ENCODE measurements around the gene SCN4B.

The SCN4B gene

DNA sequence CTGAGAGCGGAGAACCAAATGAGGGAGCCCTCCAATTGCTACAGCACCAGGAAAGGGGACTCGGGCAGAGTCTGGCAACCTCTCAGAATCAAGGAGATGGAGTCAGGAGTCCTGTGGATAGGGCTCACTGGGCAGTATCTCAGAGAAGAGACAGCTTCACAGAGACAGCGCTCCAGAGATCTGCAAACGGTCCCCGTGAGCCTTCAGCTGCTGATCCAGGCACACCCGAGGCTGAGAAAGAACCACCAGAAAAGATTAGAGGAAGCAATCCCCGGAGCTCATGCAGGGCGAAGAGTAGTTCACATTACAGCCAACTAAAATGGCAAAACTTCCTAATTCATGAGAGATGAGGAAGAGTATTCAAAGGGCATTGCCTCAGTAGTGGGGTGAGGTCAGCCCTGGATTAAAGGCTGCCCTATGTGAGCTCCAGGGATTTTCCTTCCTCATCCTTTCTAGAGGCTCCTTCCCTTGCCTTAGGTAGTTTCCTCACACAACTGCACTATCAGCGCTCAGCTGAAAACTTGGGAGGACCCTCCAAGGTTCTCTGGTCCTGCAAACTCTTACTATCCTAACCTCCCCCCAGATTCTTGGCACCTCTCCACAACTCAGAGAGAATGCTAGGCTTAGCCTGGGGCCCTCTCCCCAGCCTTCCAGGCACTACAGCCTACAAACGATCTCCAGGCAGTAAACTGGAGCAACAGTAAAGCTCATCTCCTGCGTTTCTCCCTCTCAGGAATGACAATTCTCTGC is 23.7 kb downstream of the SCN4B start:
- no peak for DNase-seq

DNA sequence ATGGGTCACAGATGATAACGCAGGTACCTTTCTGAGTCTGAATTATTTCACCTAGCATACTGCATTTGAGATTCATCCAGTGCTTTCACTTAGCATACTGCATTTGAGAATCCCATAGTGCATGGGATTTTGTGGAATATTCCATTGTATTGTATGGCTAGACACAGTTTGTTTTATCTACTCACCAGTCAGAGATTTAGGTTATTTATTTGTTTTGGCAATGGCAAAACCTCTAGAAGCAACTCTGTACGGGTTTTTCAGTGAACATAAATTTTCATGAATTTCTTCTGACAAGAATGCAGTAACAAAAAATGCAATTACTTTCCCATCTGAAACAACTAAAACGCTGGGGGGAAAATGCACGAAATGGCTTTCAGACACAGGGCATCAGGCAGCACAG is 24.3 kb downstream of the SCN4B start:
- DNase-seq, result no peak

DNA sequence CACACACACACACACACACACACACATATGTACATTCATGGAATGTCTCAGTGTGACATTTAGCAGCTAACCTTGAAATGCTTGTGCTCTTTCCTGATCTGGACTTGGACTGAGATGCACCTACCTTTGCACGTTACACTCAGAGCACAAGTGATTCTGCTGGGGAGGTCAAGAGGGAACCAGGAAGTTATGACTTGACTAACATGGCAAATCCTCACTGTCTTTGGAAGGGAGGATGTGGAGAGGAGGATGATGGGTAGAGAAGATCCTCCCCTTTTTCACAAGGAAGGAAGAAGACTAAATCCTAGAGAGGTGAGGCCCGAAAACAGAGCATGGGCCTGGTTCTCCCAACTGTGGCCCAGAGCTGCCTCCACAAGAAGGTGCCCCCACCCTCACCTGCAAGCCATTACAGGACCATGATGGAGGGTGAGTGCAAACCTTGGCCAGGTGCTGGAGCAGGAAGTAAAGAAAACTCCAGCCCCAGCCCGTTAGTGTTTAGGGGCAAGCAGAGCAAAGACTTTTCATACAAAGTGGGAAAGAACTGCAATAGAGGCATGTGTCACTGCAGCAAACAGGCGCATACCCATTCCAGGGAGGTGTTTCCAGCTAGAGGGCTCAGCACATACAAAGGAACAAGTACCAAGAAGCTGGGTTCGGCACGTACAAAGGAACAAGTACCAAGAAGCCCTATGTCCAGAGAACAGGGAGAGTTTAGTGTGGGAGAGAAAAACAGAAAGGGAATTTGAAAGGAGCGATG is 26.4 kb downstream of the SCN4B start:
- no peak for DNase-seq

DNA sequence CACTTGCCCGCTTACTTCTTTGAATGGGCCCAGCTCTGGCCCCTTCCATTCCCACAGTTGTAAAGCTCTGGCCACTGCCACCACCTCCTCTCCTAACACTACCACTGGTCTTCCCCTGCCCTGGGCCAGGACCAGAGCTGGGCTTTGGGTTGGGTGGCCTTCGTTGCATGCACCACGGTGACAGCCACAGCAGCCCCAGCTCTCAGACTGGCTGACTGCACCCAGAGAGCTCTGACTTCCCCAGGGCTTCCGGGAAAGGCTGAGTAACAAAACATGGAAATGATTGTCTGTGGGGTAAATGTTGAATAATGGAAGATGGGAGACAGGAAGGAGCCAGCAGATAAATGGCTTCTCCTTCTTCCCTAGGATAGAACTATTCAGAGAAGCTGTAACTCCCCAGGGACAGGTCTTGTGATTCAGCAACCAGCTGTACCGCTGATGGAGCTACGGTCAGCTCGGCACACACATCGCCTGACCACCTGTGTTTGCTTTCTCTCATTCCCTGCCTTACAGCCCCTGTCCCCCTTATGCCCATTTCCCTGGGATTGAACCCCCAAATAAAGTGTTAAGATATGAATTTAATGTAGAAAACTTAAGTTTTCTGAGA is 27.6 kb downstream of the SCN4B start:
- DNase-seq, result no peak

DNA sequence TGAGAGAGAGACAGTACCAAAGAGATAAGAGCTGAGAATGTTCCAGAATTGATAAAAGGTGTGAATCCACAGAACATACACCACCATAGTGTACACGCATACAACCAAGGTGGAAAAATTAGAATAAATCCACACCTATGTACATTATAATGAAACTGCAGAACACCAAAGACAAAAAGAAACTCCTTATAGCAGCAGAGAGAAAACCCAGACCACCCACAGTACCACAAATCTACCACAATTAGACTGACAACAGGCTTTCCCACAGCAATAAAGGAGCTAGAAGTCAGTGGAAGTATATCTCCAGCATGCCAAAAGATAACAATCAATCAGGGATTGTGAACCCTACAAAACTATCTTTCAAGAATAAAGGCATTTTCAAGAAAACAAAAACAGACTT is 31.8 kb downstream of the SCN4B start:
- no peak for DNase-seq

DNA sequence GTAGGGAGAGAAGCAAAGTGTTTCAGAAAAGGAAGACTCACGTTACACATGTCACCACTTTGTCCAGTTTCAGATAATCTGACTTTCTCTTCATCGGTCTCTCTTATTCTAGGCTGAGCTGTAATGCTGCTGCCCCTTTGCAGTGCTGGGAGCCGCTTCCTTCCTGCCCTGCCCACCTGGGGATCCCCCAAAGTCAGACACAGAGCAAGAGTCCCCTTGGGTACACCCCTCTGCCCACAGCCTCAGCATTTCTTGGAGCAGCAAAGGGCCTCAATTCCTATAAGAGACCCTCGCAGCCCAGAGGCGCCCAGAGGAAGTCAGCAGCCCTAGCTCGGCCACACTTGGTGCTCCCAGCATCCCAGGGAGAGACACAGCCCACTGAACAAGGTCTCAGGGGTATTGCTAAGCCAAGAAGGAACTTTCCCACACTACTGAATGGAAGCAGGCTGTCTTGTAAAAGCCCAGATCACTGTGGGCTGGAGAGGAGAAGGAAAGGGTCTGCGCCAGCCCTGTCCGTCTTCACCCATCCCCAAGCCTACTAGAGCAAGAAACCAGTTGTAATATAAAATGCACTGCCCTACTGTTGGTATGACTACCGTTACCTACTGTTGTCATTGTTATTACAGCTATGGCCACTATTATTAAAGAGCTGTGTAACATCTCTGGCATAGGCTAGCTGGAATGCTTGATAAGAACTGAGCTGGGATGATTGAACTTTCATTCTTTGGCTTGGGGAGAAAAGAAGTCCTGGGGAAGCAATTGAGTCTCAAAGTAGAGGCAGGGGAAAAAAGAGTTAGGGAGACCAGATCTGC is 34.6 kb downstream of the SCN4B start:
- DNase-seq, result no peak

DNA sequence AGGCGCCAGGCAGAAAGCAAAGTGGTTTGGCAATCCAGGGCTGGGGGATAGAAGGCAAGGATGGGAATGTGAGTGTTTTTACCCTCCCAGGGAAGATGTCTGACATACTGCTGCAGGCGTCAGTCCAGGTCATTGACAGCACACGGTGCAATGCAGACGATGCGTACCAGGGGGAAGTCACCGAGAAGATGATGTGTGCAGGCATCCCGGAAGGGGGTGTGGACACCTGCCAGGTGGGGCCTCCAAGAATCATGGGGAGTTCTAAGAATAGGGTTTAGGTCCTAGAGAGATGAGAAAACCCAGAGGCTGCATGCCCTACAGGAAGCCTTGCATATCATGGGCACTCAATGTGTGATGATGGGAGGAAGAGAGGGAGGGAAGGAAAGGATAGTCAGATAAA is 37.6 kb downstream of the SCN4B start:
- no peak for DNase-seq

DNA sequence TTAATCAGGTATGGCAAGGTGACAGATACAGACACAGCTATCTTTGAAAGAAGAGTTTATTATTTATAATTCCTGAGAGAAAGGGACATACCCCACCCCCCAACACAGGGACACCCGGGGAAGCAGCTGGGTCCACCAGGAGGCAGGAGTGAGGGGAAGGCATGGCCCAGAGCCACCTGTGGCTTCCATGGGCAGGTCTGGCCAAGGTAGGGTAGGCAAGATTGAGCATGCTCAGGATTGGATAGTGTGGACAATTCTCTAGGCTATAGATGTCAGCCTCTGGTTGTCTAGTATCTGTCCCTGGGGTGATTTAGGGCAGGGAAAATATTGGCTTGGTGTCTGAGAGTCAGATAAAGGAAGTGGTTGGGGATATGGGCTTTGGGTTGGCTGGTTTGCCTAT is 38.4 kb downstream of the SCN4B start:
- no peak for DNase-seq

DNA sequence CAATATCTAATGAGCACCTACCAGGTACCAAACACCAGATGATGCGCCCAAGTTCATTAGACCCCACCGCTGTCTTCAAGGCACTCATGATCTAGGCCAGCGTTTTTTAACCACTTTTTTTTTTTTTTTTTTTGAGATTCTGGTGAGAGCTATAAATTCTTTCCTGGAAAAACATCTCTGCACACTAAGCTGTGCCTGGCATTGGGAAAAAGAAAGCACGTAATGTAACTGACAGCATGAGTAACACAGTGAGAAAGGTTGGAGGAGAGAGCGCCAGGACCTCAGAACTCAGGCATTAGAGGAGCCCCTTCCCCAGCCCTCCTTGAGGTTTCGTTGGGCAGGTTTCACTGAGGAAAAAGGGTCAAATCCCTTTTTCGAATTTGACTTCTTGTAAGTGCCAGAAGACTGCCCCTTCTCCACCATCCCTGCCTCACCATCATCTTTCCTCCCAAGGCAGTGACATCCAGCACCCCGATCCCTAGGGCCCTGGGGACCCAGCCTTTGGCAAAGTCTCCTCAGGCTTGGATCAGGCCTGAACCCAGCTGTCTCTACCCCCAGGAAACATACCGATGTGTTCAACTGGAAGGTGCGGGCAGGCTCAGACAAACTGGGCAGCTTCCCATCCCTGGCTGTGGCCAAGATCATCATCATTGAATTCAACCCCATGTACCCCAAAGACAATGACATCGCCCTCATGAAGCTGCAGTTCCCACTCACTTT is 39.8 kb downstream of the SCN4B start:
- no peak for DNase-seq

DNA sequence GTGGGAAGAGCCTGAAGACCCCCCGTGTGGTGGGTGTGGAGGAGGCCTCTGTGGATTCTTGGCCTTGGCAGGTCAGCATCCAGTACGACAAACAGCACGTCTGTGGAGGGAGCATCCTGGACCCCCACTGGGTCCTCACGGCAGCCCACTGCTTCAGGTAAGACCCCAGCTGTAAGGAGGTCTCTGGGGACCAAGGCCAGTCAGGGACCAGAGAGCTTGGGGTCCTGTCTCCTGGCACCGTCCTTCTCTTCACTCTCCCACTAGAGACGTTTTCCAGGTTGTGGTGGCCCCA is 40.9 kb downstream of the SCN4B start:
- DNase-seq, result no peak

DNA sequence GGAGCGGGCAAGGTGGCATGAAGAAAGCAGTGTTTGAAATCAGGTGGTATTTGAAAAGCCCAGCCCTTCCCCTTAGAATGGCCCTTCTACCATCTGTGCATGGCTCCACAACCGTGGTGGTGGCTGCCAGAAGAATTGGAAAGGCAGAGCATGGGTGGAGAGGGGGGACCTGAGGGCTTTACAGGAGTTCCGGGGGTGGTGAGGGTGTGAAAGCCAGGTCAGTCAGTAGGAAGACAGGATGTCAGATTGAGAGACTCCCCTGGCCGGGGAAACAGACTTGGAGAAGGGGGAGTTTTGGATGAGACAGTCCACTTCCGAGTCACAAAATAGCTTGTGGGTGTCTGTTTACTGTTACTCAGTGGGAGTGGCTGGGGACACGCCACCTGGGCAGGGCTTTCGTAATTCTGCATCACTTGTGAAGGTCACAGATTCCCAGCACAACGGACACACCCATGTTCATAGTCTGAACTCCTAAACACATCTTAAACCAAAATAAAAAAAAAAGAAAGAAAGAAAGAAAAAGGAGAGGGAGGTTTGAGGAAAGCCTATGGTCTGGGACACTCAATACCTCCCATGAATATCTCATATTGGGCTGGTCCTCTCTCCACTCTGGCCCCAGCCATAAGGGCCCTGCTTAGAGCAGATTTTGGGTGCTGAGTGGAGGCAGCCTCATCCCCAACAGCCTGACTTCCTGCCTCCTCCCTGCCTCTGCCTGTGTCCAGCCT is 41.4 kb downstream of the SCN4B start:
- DNase-seq, result no peak

DNA sequence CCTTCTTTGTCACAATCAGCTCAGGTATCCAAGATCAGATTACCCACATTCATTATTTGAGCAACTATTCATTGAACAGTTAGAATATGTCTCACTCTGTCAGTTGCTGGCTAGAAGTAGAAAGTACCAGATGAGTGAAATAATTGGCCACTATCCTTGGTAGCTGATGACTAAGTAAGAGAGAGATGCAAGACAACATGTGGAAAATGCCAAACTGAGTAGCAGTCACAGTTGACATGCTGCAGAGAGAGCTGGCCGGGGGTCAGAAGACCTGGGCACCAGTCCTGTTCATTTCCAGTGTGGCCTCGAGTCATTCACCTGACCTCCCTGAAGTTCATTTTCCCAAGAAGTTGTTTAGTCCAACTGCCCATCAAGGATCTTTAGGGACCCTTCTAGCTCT is 43.4 kb downstream of the SCN4B start:
- no peak for DNase-seq

DNA sequence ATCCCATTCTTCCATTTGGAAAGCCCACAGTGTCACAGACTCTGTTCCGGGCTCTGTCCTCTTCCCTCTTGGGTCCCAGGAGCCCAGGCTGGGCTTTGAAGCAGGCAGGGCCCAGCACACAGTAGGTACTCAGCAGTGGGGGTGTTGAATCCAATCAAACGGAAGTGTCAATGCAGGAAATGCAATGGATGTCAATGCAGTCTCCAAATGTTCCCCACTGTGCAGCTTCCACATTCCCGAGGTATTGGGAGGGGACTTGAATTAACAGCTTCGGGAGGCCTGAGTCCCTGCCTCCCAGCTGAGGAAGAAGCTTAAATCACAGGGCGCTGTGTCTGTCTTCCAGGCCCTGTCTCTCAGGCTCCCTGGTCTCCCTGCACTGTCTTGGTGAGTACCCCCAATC is 44.1 kb downstream of the SCN4B start:
- DNase-seq, result no peak

DNA sequence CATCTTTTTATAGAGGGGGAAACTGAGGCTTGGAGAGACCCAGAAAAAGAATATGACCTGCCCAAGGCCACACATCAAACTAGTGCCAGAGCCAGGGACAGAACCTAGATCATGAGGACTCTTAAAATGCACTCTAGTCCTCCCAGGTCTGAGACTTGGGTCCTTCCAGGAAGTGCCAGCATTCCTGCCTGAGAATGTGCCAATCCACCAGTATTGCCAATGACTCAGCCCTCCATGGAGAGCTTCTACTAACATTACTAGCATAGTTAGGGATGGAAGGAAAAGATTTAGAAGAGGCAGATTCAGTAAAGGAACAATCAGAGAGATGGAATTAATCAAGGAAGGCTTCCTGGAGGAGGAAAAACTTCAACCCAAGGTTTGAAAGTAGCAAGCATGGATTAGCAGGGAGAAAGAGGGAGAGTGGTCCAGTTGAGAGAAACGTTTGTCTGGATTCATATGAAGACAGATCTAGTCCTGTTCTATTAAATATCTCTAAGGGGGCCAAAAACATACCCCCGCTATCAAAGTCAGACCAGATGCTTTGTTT is 45.8 kb downstream of the SCN4B start:
- no peak for DNase-seq

DNA sequence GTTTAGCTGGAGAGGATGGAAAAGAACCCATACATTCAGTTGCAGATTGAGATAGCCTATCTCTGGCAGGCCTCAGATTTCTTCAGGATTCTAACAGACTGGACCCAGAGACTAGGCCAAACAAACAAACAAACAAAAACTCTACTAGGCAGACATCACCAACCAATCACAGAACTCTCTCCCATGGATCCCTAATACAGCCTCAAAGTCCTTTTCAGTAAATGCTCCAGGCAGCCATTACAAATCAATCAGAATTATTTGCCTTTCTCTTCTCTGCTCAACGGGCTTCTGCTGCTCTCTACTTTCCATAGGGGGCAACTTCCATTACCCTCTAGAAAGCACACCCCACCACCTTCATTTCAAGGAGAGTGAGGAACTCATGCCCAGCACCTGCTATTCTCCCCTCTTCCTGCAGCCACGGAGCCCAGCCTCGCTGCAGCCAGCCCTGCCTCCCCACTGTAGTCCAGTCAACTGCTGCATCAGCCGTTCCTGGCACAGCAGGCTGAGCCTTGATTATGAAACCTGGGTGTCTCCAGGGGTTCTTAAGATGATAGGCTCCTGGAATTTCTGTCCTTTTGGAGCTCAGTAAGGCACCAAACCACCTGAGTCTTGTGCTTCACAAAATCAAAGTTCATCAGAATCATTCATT is 46.8 kb downstream of the SCN4B start:
- DNase-seq, result no peak

DNA sequence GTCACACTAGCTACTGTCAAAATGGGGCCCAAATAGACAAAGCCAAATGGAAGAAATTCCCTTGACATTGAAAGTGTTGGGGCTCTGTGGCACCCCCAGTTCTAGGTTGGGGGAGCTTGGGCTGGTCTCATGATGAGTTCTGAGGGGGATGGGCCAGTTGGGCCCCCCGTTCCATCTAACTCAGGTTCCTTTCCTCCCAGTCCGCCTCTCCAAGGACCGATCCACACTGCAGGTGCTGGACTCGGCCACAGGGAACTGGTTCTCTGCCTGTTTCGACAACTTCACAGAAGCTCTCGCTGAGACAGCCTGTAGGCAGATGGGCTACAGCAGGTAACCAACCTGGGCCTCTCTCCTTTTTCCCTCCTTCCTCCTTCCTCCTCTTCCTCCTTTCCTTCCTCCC is 48.1 kb downstream of the SCN4B start:
- DNase-seq, result no peak

DNA sequence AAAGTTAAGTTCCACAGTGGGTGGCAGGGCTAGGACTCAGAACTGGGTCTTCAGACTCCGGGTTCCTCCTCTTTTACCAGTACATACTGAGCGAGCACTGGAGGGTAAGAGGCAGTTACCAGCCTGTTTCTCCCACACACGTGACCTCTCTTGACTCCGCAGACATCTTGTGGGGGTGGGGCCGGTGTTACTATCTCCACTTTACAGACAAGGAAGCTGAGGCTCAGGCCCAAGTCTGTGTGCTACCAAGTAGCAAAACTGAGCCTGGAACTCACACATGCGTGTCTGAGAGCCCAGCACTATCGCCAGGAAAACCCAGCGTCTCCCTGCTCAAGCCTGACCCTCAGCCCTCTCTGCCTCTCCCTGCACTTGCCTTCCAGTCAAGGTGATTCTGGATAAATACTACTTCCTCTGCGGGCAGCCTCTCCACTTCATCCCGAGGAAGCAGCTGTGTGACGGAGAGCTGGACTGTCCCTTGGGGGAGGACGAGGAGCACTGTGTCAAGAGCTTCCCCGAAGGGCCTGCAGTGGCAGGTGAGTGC is 49.8 kb downstream of the SCN4B start:
- no peak for DNase-seq

DNA sequence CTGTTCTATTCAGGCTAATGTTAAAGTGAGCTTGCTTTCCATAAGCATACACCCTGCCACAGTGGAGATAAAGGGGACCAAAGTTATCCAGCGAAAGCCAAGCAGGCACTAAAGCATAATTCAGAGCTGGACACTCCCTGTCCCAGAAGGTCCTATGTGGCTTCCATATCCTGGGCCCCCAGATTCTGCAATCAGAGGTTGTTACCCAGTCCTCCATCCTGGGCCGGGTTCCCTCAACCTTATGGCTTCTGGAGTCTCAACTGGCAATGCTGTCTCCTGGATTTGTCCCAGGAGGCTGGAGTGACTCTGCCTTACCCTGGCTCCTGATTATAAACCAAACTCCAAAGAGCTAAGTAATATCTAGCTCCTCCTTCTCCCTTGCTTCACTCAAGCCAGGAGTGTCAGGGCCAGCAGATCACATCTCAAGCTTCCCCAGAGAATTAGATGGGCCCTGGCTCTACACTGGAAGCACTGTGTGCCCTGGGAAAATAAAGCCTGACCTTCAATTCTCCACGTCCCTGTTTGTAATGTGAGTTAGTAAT is 51.9 kb downstream of the SCN4B start:
- DNase-seq, result no peak

DNA sequence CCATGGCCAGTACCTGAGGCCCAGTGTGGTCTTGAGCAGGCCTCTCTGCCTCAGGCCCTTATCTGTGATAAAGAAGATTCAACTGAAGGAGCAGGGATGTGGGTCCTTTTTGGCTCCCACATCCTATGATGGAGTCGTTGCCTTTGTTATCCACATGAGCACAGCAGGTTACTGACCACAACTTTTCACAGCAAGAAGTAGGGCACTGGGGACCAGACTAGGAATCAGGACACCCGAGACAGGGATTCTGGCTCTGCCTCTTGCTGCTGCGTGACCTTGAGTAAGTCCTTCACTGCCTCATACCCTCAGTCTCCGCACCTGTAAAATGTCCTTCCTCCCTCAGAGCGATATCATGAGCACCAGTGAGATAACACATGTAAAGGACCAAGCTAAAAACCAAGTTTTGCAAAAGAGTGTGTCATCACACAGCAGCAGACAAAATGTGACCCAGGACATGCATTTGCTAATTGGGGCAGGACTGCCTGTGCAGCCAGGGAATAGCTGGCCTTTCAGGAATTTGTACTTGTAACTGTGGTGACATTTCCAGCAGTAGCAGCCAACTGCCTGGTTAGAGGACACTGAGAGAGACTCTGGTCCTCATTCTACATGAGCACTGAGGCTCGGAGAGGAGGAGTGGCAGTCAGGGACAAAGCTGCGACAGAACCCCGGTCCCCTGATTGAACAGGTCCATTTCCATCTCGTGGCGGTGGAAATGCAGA is 52.6 kb downstream of the SCN4B start:
- no peak for DNase-seq

Data from activated CD4-positive, alpha-beta T cell treated with anti-CD3 and anti-CD28 coated beads for 1 hour (primary cell).